DOHH2 (cell line): ENCODE data around the gene ARHGAP29.

Experiments
- H3F3A ChIP-seq: fragments of 200-600 bp; sonication (generic), shearing (Covaris generic); 2 replicates; pipeline ENCODE4 v1.6.0; 2016; ENCODE audit warnings: antibody characterized with exemption, mild to moderate bottlenecking; ENCODE audit not compliant: control insufficient read depth, insufficient read depth
- H3K27ac ChIP-seq: fragments of 200-600 bp; sonication (generic); 2 replicates; pipeline ENCODE4 v1.5.1; 2014; ENCODE audit warnings: low read depth, mild to moderate bottlenecking, low read length, moderate library complexity
- H3K27me3 ChIP-seq: fragments of 200-600 bp; sonication (generic); 2 replicates; pipeline ENCODE4 v1.6.1; 2014; ENCODE audit warnings: mild to moderate bottlenecking, low read length, mixed read lengths; ENCODE audit not compliant: control insufficient read depth
- H3K36me3 ChIP-seq: fragments of 200-600 bp; sonication (generic); 2 replicates; pipeline ENCODE4 v1.6.1; 2014; ENCODE audit warnings: mild to moderate bottlenecking, low read length, moderate library complexity, mixed read lengths; ENCODE audit not compliant: control insufficient read depth
- H3K4me1 ChIP-seq: fragments of 200-600 bp; sonication (generic); 2 replicates; pipeline ENCODE4 v1.6.1; 2014; ENCODE audit warnings: mild to moderate bottlenecking, low read length, mixed read lengths; ENCODE audit not compliant: control insufficient read depth
- H3K4me2 ChIP-seq: fragments of 200-600 bp; sonication (generic); 2 replicates; pipeline ENCODE4 v1.6.0; 2014; ENCODE audit warnings: mild to moderate bottlenecking, low read length, moderate library complexity
- H3K4me3 ChIP-seq: fragments of 200-600 bp; sonication (generic); 2 replicates; pipeline ENCODE4 v1.5.1; 2014; ENCODE audit warnings: mild to moderate bottlenecking, low read length, mixed read lengths
- H3K79me2 ChIP-seq: fragments of 200-600 bp; sonication (generic); 2 replicates; pipeline ENCODE4 v1.6.1; 2014; ENCODE audit warnings: mild to moderate bottlenecking, low read length, mixed read lengths; ENCODE audit not compliant: control insufficient read depth
- H3K9me2 ChIP-seq: fragments of 200-600 bp; sonication (generic); replicated peaks from 2 replicates; pipeline ENCODE4 v1.6.1; 2014; ENCODE audit warnings: mild to moderate bottlenecking, low read length, mixed read lengths; ENCODE audit not compliant: control insufficient read depth
- H3K9me3 ChIP-seq: fragments of 200-600 bp; sonication (generic); 2 replicates; pipeline ENCODE4 v1.6.1; 2014; ENCODE audit warnings: antibody characterized with exemption, low read length, mixed read lengths; ENCODE audit not compliant: control insufficient read depth, insufficient read depth
- H4K20me1 ChIP-seq: fragments of 200-600 bp; sonication (generic); 2 replicates; pipeline ENCODE4 v1.6.0; 2014; ENCODE audit warnings: low read depth, mild to moderate bottlenecking, antibody characterized with exemption, low read length, moderate library complexity; ENCODE audit not compliant: control insufficient read depth, insufficient read depth
- CTCF ChIP-seq: fragments of 200-600 bp; sonication (generic); IDR thresholded peaks from one replicate; pipeline ENCODE4 v1.5.1; 2014; ENCODE audit warnings: antibody characterized with exemption, mild to moderate bottlenecking, low read depth, low read length; ENCODE audit not compliant: poor library complexity, severe bottlenecking
- EZH2phosphoT487 ChIP-seq: fragments of 200-600 bp; sonication (generic); IDR thresholded peaks from 2 replicates; pipeline ENCODE4 v1.6.1; 2017; ENCODE audit warnings: borderline replicate concordance, mild to moderate bottlenecking, antibody characterized with exemption, low read length, moderate library complexity, mixed read lengths

The ARHGAP29 gene

GRCh38 chr1:94180650-94181049 lies 56.7 kb downstream of the ARHGAP29 start:
- Histone ChIP-seq H3K4me3 (no peak overlapping the region), H3K27ac (no peak overlapping the region), H3K9me2 (no peaks in the 10 kb centered on the region), H4K20me1 (no peaks in the 10 kb centered on the region), H3K27me3 (0 out of 2 replicates have a peak, but pooled peaks cover 4% of the 10 kb centered on the region), H3K9me3 (no peaks in the 10 kb centered on the region), H3K79me2 (no peaks in the 10 kb centered on the region), H3K4me2 (no peak overlapping the region), H3K4me1 (no peaks in the 10 kb centered on the region), H3F3A (no peaks in the 10 kb centered on the region), H3K36me3 (no peaks in the 10 kb centered on the region)
- TF ChIP-seq EZH2phosphoT487 (no peak), CTCF (no peak)

- Histone ChIP-seq H3K4me1 (no peaks in the 10 kb centered on the region), H3K27ac (no peak overlapping the region), H3K9me2 (no peaks in the 10 kb centered on the region), H3K4me2 (no peak overlapping the region), H4K20me1 (no peaks in the 10 kb centered on the region), H3K27me3 (peaks cover 7% of the 10 kb centered on the region; the same call in 1 of the 2 replicates), H3K79me2 (no peaks in the 10 kb centered on the region), H3K4me3 (no peak overlapping the region), H3K9me3 (no peaks in the 10 kb centered on the region), H3K36me3 (no peaks in the 10 kb centered on the region), H3F3A (no peaks in the 10 kb centered on the region)
- TF ChIP-seq EZH2phosphoT487 (no peak), CTCF (no peak)
Measured at GRCh38 chr1:94178901-94179300, 58.5 kb downstream of the ARHGAP29 start.

GRCh38 chr1:94169126-94169525 lies 68.3 kb downstream of the ARHGAP29 start:
- TF ChIP-seq EZH2phosphoT487 = no peak
- TF ChIP-seq CTCF = no peak
- no peaks in the 10 kb centered on the region for H3F3A ChIP-seq
- H3K36me3 ChIP-seq = no peaks in the 10 kb centered on the region
- H4K20me1 ChIP-seq = no peaks in the 10 kb centered on the region
- H3K9me3 ChIP-seq = no peaks in the 10 kb centered on the region
- no peaks in the 10 kb centered on the region for H3K4me1 ChIP-seq
- H3K79me2 ChIP-seq = no peaks in the 10 kb centered on the region
- no peak overlapping the region for H3K4me3 ChIP-seq
- H3K27ac ChIP-seq = no peak overlapping the region
- 0 out of 2 replicates have a peak, but pooled peaks cover 5% of the 10 kb centered on the region for H3K27me3 ChIP-seq
- H3K9me2 ChIP-seq = no peaks in the 10 kb centered on the region
- no peak overlapping the region for H3K4me2 ChIP-seq
